Measurements from ENCODE around the gene CAPN6.

The CAPN6 gene

DNA sequence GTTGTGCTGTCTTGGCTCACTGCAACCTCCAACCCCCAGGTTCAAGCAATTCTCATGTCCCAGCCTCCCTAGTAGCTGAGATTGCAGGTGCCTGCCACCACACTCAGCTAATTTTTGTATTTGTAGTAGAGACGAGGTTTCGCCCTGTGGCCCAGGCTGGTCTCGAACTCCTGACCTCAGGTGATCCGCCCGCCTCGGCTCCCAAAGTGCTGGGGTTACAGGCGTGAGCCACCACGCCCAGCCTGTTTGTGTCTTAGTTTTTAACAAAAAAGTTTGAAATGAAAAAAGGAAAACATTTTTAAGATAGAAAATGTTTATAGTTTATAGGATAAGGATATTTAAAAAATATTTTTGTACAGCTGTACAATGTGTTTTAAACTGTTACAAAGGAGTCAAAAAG, 62.4 kb downstream of the CAPN6 start:
- POLR2A ChIA-PET, result no interaction called here
- CTCF ChIA-PET, result no interaction called here
- Histone ChIP-seq H3K4me1 (ENCODE audit: control extremely low read depth in 1 of 4, control insufficient read depth in 4 of 4, insufficient read depth in 4 of 4, low read length in 3 of 4) (no peaks in the 10 kb centered on the region), H3K27me3 (replicated peaks in 2 of 5; ENCODE audit: control insufficient read depth in 4 of 5, insufficient read depth in 5 of 5, low read length in 4 of 5) (peaks cover 0 to 4% (median 0%) of the 10 kb centered on the region in 5 experiments), H3K36me3 (ENCODE audit: control insufficient read depth in 4 of 4, insufficient read depth in 4 of 4, low read length in 3 of 4) (no peaks in the 10 kb centered on the region), H3K4me3 (ENCODE audit: control insufficient read depth in 1 of 7, extremely low read depth in 1 of 7, insufficient read depth in 4 of 7, low read depth in 2 of 7, low read length in 6 of 7) (no peak overlapping the region), H3K27ac (ENCODE audit: insufficient read depth in 1 of 2, low read depth in 1 of 2, low read length in 2 of 2, poor library complexity in 1 of 2, severe bottlenecking in 2 of 2) (no peak overlapping the region), H3K9me3 (ENCODE audit: control extremely low read depth in 1 of 5, control insufficient read depth in 4 of 5, insufficient read depth in 2 of 5, low read depth in 1 of 5, low read length in 4 of 5) (no peaks in the 10 kb centered on the region)
- DNase-seq, result no peak
- WGBS (ENCODE audit: insufficient coverage), result 91% methylated on average over 5 of the region's 8 CpGs

DNA sequence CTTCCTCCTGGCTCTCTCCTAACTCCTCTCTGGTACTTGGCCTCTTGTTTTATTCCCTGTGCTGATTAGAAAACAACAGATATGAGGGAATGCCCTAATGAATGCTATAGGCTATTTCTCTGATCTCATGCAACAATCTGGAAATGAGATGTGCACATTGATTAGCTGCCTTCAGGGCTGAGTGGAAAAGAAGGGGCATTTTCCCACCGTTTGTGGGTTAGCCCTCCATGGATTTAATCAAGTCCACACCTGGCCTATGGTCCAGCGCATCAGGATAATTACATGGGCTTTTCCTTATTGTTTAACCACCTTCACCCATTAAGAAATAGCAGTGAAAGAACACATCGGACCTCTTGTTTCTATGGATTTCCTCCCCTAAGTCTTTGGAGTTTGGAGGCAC, 70.0 kb downstream of the CAPN6 start:
- 60% methylated on average over 1 of the region's 3 CpGs for WGBS (ENCODE audit: insufficient coverage)
- Histone ChIP-seq H3K27me3 (replicated peaks in 2 of 5; ENCODE audit: control insufficient read depth in 4 of 5, insufficient read depth in 5 of 5, low read length in 4 of 5) (peaks cover 0 to 14% (median 0%) of the 10 kb centered on the region in 5 experiments), H3K36me3 (ENCODE audit: control insufficient read depth in 4 of 4, insufficient read depth in 4 of 4, low read length in 3 of 4) (no peaks in the 10 kb centered on the region), H3K4me3 (ENCODE audit: control insufficient read depth in 1 of 7, extremely low read depth in 1 of 7, insufficient read depth in 4 of 7, low read depth in 2 of 7, low read length in 6 of 7) (no peak overlapping the region), H3K4me1 (ENCODE audit: control extremely low read depth in 1 of 4, control insufficient read depth in 4 of 4, insufficient read depth in 4 of 4, low read length in 3 of 4) (no peaks in the 10 kb centered on the region), H3K27ac (ENCODE audit: insufficient read depth in 1 of 2, low read depth in 1 of 2, low read length in 2 of 2, poor library complexity in 1 of 2, severe bottlenecking in 2 of 2) (no peak overlapping the region), H3K9me3 (ENCODE audit: control extremely low read depth in 1 of 5, control insufficient read depth in 4 of 5, insufficient read depth in 2 of 5, low read depth in 1 of 5, low read length in 4 of 5) (no peaks in the 10 kb centered on the region)
- DNase-seq, result no peak
- POLR2A ChIA-PET, result no interaction called here
- CTCF ChIA-PET, result no interaction called here

DNA sequence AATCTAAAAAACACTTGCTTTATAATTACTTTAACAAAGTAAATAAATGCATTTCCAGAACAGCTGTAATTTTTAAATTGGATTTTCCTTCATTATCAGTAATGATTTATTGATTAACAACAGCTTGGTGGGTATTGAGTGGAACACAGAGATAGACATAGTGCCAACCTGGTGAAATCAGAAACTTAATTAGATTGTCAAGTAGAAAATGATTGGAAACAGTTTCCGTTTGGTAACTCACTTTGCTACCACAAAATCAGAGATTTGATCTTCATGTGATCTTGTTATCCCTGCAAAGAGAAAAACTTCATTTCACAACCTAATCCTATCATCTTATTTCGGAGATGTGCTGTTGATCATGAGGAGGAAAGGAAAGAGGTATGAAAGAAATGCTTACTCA, 70.8 kb downstream of the CAPN6 start:
- Histone ChIP-seq H3K9me3 (ENCODE audit: control extremely low read depth in 1 of 5, control insufficient read depth in 4 of 5, insufficient read depth in 2 of 5, low read depth in 1 of 5, low read length in 4 of 5) (no peaks in the 10 kb centered on the region), H3K4me3 (ENCODE audit: control insufficient read depth in 1 of 7, extremely low read depth in 1 of 7, insufficient read depth in 4 of 7, low read depth in 2 of 7, low read length in 6 of 7) (no peak overlapping the region), H3K27me3 (replicated peaks in 2 of 5; ENCODE audit: control insufficient read depth in 4 of 5, insufficient read depth in 5 of 5, low read length in 4 of 5) (peaks cover 0 to 11% (median 0%) of the 10 kb centered on the region in 5 experiments), H3K27ac (ENCODE audit: insufficient read depth in 1 of 2, low read depth in 1 of 2, low read length in 2 of 2, poor library complexity in 1 of 2, severe bottlenecking in 2 of 2) (no peak overlapping the region), H3K4me1 (ENCODE audit: control extremely low read depth in 1 of 4, control insufficient read depth in 4 of 4, insufficient read depth in 4 of 4, low read length in 3 of 4) (no peaks in the 10 kb centered on the region), H3K36me3 (ENCODE audit: control insufficient read depth in 4 of 4, insufficient read depth in 4 of 4, low read length in 3 of 4) (no peaks in the 10 kb centered on the region)
- no peak for DNase-seq
- ChIA-PET POLR2A (no interaction called here), CTCF (no interaction called here)
- WGBS (ENCODE audit: insufficient coverage), result no CpG with 5 or more reads among the region's 2 CpGs

All from common myeloid progenitor, CD34-positive (primary cell).